Measurements from ENCODE around the gene RHOBTB3.

GRCh38 chr5:95727764-95728191 is 3.4 kb upstream of the RHOBTB3 start:
- TF ChIP-seq, protein P1, sequence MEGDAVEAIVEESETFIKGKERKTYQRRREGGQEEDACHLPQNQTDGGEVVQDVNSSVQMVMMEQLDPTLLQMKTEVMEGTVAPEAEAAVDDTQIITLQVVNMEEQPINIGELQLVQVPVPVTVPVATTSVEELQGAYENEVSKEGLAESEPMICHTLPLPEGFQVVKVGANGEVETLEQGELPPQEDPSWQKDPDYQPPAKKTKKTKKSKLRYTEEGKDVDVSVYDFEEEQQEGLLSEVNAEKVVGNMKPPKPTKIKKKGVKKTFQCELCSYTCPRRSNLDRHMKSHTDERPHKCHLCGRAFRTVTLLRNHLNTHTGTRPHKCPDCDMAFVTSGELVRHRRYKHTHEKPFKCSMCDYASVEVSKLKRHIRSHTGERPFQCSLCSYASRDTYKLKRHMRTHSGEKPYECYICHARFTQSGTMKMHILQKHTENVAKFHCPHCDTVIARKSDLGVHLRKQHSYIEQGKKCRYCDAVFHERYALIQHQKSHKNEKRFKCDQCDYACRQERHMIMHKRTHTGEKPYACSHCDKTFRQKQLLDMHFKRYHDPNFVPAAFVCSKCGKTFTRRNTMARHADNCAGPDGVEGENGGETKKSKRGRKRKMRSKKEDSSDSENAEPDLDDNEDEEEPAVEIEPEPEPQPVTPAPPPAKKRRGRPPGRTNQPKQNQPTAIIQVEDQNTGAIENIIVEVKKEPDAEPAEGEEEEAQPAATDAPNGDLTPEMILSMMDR (IDR thresholded peaks at IDR 0.05), result no peak
- peak in 1 of 2 donors; percentile 18 for TF ChIP-seq POLR2A (IDR thresholded peaks at IDR 0.05)

All from thyroid gland (tissue), 4 donors.